ENCODE results near the gene NFATC1.

NFATC1 gene

DNA sequence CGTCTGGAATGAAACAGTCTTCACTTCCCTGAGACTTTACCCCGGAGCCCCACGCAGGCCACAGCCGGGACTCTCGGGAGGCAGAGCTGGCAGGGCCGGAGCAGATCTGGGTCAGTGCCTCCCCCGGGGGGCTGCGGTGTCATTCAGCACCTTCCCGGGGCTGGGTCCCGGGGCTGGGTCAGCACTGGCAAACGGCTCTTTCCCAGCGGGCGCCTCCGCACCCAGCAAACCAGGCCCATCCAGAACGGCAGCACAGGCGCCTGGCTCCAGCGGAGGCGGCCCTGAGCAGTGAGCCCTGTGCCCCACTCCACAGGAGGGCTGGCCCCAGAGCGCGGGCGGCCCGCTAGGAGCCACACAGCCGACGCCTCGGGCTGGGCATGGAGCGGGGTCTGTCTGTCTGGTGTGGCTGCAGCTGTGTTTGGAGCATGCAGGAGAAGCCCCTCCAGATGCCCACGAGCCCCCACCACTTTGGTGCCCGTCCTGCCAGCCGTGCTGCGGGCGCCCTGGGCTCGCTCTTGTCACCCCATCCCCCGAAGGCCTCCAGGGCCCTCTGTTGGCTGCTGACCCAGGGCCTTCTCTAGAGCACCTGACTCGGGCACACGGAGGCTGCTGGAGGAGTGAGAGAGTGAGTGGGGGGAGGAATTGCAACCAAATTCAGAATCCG lies 151.8 kb downstream of the NFATC1 start:
- DNase-seq (ENCODE audit: low read depth) = no peak
- H3K4me3 ChIP-seq (ENCODE audit: low read depth, low read length) = no peak overlapping the region
- TF ChIP-seq CTCF (IDR thresholded peaks at IDR 0.05; ENCODE audit: low read depth, low read length, missing control alignments) = no peak

- no peak overlapping the region for H3K4me3 ChIP-seq (ENCODE audit: low read depth, low read length)
- DNase-seq (ENCODE audit: low read depth) = no peak
- no peak for TF ChIP-seq CTCF (IDR thresholded peaks at IDR 0.05; ENCODE audit: low read depth, low read length, missing control alignments)
Measured at GRCh38 chr18:79548077-79548450, 152.3 kb downstream of the NFATC1 start.

DNA sequence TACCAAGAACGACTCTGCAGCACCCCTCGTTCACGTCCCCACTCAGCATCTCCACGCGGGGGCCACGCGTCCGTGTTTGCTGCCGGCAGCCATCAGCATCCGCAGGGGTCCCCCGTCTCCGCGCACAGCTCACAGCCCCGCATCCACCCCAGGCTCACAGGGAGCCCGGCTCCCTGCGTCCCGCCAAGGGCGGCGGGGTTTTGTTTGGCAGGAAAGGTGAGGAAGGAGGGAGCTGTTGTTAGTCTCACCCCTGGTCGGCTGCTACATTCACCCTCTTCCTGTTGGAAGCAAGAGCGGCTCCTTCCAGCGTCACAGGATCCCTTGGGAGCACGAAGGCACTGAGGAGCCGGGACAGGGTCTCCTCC lies 152.9 kb downstream of the NFATC1 start:
- no peak for TF ChIP-seq CTCF (IDR thresholded peaks at IDR 0.05; ENCODE audit: low read depth, low read length, missing control alignments)
- H3K4me3 ChIP-seq (ENCODE audit: low read depth, low read length) = no peak overlapping the region
- no peak for DNase-seq (ENCODE audit: low read depth)

DNA sequence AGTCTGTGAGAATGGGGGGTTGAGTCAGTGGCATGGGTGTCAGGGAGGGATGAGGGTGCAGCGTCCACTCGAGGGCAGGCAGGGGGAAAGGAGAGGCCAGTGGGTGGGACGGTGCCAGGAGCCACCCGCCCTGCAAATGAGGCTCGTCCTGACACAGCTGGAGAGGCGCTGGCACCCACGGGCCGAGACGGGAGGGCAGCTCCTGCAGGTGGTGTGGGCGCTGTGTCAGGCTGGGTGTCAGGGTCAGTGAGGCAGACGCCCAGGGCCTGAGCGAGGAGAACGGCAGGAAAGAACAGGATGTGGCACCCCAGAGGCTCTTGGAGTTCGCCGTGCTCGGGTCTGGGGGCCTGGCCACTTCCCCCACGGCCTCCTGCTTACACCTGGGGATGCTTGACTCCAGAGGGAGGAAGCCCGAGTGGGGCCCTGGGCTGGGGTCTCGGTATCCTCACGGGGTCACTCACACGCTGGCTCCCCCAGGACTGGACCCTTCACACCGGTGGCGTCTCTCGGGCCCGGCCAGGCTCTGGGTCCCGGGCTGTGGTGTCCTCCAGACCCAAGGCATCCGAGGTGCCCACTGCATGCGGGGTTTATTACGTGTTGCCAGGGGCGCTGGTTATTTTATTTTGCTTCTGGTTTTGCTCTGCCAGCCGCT lies 153.4 kb downstream of the NFATC1 start:
- no peak for TF ChIP-seq CTCF (IDR thresholded peaks at IDR 0.05; ENCODE audit: low read depth, low read length, missing control alignments)
- no peak overlapping the region for H3K4me3 ChIP-seq (ENCODE audit: low read depth, low read length)
- DNase-seq (ENCODE audit: low read depth) = no peak

DNA sequence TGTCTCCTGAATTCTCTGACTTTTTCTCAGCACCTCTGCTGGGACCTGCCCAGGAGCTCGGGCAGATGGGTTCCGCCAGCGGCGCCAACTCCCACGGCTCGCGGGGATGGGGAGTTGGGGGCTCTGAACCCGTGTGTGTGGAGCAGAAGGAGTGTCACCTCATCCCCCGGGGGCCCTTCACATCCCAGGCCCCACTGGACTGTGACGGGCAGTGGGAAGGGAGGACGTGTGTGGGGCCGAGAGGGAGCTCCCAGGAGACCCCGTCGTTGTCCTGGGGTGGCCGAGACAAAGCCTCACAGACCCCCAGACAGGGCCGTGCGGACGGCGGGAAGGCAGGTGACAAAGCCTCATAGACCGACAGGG lies 153.9 kb downstream of the NFATC1 start:
- no peak for DNase-seq (ENCODE audit: low read depth)
- no peak overlapping the region for H3K4me3 ChIP-seq (ENCODE audit: low read depth, low read length)

DNA sequence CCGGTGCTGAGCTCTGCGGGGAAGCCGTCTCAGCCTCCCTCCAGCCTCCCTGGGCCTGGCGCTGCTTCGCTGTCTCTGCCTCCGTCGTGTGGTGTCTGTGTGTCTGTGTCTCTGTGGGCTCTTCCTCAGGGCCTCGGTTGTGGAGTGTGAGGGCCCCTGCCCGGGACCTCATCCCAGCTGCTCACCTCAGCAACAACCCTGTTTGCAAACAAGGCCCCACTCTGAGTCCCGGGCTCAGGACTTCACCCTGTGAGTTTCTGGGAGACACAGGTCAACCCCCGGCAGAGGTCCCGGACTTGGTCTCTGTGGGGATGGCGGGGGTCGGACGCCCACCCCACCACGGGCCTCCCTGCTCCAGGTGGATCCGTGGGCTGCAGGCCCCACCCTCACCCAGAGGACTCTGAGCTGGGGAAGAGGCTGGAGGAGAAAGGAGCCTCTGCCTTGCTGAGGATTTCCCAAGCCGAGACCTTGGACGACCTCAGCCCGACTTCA lies 156.5 kb downstream of the NFATC1 start:
- no peak for TF ChIP-seq CTCF (IDR thresholded peaks at IDR 0.05; ENCODE audit: low read depth, low read length, missing control alignments)

More for the DNA sequence above, 153.9 kb downstream of the NFATC1 start:
- no peak for TF ChIP-seq CTCF (IDR thresholded peaks at IDR 0.05; ENCODE audit: low read depth, low read length, missing control alignments)

GRCh38 chr18:79552696-79553095 lies 157.0 kb downstream of the NFATC1 start:
- no peak for DNase-seq (ENCODE audit: low read depth)
- no peak overlapping the region for H3K4me3 ChIP-seq (ENCODE audit: low read depth, low read length)
- TF ChIP-seq CTCF (IDR thresholded peaks at IDR 0.05; ENCODE audit: low read depth, low read length, missing control alignments) = no peak

More for the DNA sequence above, 156.5 kb downstream of the NFATC1 start:
- H3K4me3 ChIP-seq (ENCODE audit: low read depth, low read length) = no peak overlapping the region
- DNase-seq (ENCODE audit: low read depth) = no peak
